Loucy (cell line): ENCODE measurements around the gene SH3BGRL2.

ENCODE experiments used
- H2AFZ ChIP-seq: fragments of 200-600 bp; sonication (generic); 2 replicates; pipeline ENCODE4 v1.6.0; 2016; ENCODE audit warnings: antibody characterized with exemption, mild to moderate bottlenecking, low read length, moderate library complexity
- H3F3A ChIP-seq: fragments of 200-600 bp; 2 replicates; pipeline ENCODE4 v1.6.0; 2016; ENCODE audit warnings: antibody characterized with exemption, low read depth, mild to moderate bottlenecking
- H3K27me3 ChIP-seq: fragments of 200-600 bp; sonication (generic); 2 replicates; pipeline ENCODE4 v1.6.1; 2014; ENCODE audit warnings: low read length, mild to moderate bottlenecking; ENCODE audit not compliant: insufficient read depth, poor library complexity, severe bottlenecking
- H3K36me3 ChIP-seq: fragments of 200-600 bp; sonication (generic); 2 replicates; pipeline ENCODE4 v1.6.1; 2016; ENCODE audit warnings: low read length; ENCODE audit not compliant: insufficient read depth
- H3K4me1 ChIP-seq: fragments of 200-600 bp; sonication (generic); 2 replicates; pipeline ENCODE4 v1.5.1; 2014; ENCODE audit warnings: low read length, mild to moderate bottlenecking; ENCODE audit not compliant: insufficient read depth, poor library complexity, severe bottlenecking
- H3K4me2 ChIP-seq: fragments of 200-600 bp; sonication (generic); 2 replicates; pipeline ENCODE4 v1.6.0; 2014; ENCODE audit warnings: antibody characterized with exemption, low read length, low read depth, mild to moderate bottlenecking; ENCODE audit not compliant: poor library complexity, severe bottlenecking
- H3K4me3 ChIP-seq: fragments of 200-600 bp; sonication (generic); 2 replicates; pipeline ENCODE4 v1.5.1; 2014; ENCODE audit warnings: low read length, mild to moderate bottlenecking, mixed read lengths; ENCODE audit not compliant: poor library complexity, severe bottlenecking
- H3K79me2 ChIP-seq: fragments of 200-600 bp; sonication (generic); 2 replicates; pipeline ENCODE4 v1.6.1; 2014; ENCODE audit warnings: low read length; ENCODE audit not compliant: insufficient read depth
- H3K9ac ChIP-seq: fragments of 200-600 bp; sonication (generic); 2 replicates; pipeline ENCODE4 v1.6.0; 2014; ENCODE audit warnings: mild to moderate bottlenecking, low read depth, low read length, moderate library complexity; ENCODE audit not compliant: poor library complexity, severe bottlenecking
- H3K9me2 ChIP-seq: fragments of 200-600 bp; sonication (generic); replicated peaks from 2 replicates; pipeline ENCODE4 v1.6.1; 2016; ENCODE audit warnings: low read depth, low read length, mixed read lengths
- H3K9me3 ChIP-seq: fragments of 200-600 bp; sonication (generic); 2 replicates; pipeline ENCODE4 v1.6.1; 2014; ENCODE audit warnings: mild to moderate bottlenecking, antibody characterized with exemption, low read length, low read depth; ENCODE audit not compliant: insufficient read depth
- H4K20me1 ChIP-seq: fragments of 200-600 bp; sonication (generic); 2 replicates; pipeline ENCODE4 v1.6.0; 2014; ENCODE audit warnings: antibody characterized with exemption, low read length, mild to moderate bottlenecking; ENCODE audit not compliant: insufficient read depth, poor library complexity, severe bottlenecking
- EZH2phosphoT487 ChIP-seq: fragments of 200-600 bp; IDR thresholded peaks from 2 replicates; pipeline ENCODE4 v1.6.1; 2018; ENCODE audit warnings: antibody characterized with exemption, mild to moderate bottlenecking, moderate library complexity, borderline replicate concordance
- TF ChIP-seq, protein P1 (sequence below): fragments of 200-600 bp; sonication (generic); conservative IDR thresholded peaks from 2 replicates; pipeline ENCODE4 v1.5.1; 2014; ENCODE audit warnings: mild to moderate bottlenecking, antibody characterized with exemption, low read length

SH3BGRL2 gene

DNA sequence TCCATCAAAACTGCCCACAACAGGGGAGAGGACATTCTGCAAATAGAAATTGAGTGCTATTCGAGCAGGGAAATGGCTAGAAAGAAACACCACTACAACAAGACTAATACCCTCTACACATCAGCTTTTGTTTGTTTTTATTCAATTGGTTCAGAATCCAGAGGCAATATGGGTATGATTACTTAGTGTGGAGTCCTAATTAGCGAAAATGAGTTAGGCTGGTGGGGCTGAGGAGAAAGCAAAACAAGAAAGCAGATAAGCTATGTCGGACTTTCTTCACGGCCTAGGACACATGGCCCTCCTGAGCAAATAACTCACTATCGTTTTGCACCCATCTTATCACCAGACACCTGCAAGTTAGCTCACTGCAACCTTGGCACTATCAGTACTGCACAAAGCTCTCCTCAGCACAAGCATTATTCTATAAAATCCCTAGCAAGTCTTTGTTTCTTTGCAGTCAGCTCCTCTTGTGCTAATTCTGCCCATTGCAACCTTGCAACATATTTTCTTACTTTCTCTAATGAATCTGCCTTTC is 31.3 kb upstream of the SH3BGRL2 start:
- Histone ChIP-seq H3K79me2 (no peaks in the 10 kb centered on the region), H2AFZ (no peak overlapping the region), H4K20me1 (no peaks in the 10 kb centered on the region), H3K36me3 (no peaks in the 10 kb centered on the region), H3K4me2 (no peak overlapping the region), H3K9me3 (no peaks in the 10 kb centered on the region), H3K9ac (no peak overlapping the region), H3F3A (no peaks in the 10 kb centered on the region), H3K4me1 (no peaks in the 10 kb centered on the region), H3K9me2 (no peaks in the 10 kb centered on the region), H3K27me3 (no peaks in the 10 kb centered on the region), H3K4me3 (no peak overlapping the region)
- TF ChIP-seq, protein P1, sequence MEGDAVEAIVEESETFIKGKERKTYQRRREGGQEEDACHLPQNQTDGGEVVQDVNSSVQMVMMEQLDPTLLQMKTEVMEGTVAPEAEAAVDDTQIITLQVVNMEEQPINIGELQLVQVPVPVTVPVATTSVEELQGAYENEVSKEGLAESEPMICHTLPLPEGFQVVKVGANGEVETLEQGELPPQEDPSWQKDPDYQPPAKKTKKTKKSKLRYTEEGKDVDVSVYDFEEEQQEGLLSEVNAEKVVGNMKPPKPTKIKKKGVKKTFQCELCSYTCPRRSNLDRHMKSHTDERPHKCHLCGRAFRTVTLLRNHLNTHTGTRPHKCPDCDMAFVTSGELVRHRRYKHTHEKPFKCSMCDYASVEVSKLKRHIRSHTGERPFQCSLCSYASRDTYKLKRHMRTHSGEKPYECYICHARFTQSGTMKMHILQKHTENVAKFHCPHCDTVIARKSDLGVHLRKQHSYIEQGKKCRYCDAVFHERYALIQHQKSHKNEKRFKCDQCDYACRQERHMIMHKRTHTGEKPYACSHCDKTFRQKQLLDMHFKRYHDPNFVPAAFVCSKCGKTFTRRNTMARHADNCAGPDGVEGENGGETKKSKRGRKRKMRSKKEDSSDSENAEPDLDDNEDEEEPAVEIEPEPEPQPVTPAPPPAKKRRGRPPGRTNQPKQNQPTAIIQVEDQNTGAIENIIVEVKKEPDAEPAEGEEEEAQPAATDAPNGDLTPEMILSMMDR: no peak
- no peak for TF ChIP-seq EZH2phosphoT487

DNA sequence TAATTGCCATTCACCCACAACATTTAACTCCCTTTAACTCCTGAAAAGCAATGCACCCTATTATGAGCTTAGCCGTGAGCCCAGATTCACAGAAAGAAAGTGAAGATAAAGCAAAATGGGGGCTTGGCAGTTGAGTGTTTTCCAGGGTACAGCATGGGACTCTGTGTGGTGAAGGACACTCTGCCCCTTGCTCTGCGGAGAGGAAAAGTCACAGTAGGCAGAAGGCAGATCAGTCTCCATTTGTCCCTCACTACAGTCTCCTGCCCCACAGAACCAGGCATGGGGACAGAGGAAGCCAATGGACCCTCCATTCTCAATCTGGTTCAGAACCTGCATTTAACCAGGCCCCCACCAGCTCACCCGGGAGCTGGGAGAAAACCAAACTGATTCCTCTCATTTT is 30.8 kb upstream of the SH3BGRL2 start:
- no peak overlapping the region for H3K4me3 ChIP-seq
- H3K36me3 ChIP-seq: no peaks in the 10 kb centered on the region
- no peaks in the 10 kb centered on the region for H3F3A ChIP-seq
- H3K27me3 ChIP-seq: no peaks in the 10 kb centered on the region
- TF ChIP-seq EZH2phosphoT487: no peak
- TF ChIP-seq, protein P1: no peak
- H3K9ac ChIP-seq: no peak overlapping the region
- H3K9me3 ChIP-seq: no peaks in the 10 kb centered on the region
- H2AFZ ChIP-seq: no peak overlapping the region
- H3K79me2 ChIP-seq: no peaks in the 10 kb centered on the region
- no peak overlapping the region for H3K4me2 ChIP-seq
- H3K4me1 ChIP-seq: no peaks in the 10 kb centered on the region
- H4K20me1 ChIP-seq: no peaks in the 10 kb centered on the region
- no peaks in the 10 kb centered on the region for H3K9me2 ChIP-seq

- H3K27me3 ChIP-seq: no peaks in the 10 kb centered on the region
- no peak overlapping the region for H2AFZ ChIP-seq
- H3F3A ChIP-seq: no peaks in the 10 kb centered on the region
- no peak overlapping the region for H3K4me2 ChIP-seq
- no peak for TF ChIP-seq EZH2phosphoT487
- TF ChIP-seq, protein P1: no peak
- no peak overlapping the region for H3K9ac ChIP-seq
- no peaks in the 10 kb centered on the region for H3K9me2 ChIP-seq
- no peak overlapping the region for H3K4me3 ChIP-seq
- H3K4me1 ChIP-seq: no peaks in the 10 kb centered on the region
- no peaks in the 10 kb centered on the region for H3K79me2 ChIP-seq
- H3K9me3 ChIP-seq: no peaks in the 10 kb centered on the region
- H4K20me1 ChIP-seq: no peaks in the 10 kb centered on the region
- no peaks in the 10 kb centered on the region for H3K36me3 ChIP-seq
Observed at GRCh38 chr6:79600812-79601609, 30.1 kb upstream of the SH3BGRL2 start.
